GM23338 (cell line): ENCODE measurements around the gene ARHGEF2. TPM values are rescaled to one million over a fixed set of nuclear protein-coding genes. Genes with fewer than 3 reads are reported as not detected.

Source experiments
- ATAC-seq: fragments of 200-7000 bp; cut with Tn5 transposase; 3 replicates; pipeline ENCODE4 v1.9.1; 2020
- DNase-seq: peaks from one replicate; pipeline ENCODE4 v3.0.0-alpha.2; 2015; ENCODE audit warnings: low spot score
- H2AFZ ChIP-seq: fragments of 200-600 bp; sonication (generic); 2 replicates; pipeline ENCODE4 v1.8.0; 2016; ENCODE audit warnings: antibody characterized with exemption, mild to moderate bottlenecking, moderate library complexity
- H3F3A ChIP-seq: fragments of 200-600 bp; sonication (generic); replicated peaks from 2 replicates; pipeline ENCODE4 v1.8.0; 2017; ENCODE audit warnings: antibody characterized with exemption, mixed run types, low read depth
- H3K27ac ChIP-seq: fragments of 200-600 bp; sonication (generic); 2 replicates; pipeline ENCODE4 v1.6.1; 2016; ENCODE audit warnings: low read depth
- H3K27me3 ChIP-seq: fragments of 200-600 bp; sonication (generic); 2 replicates; pipeline ENCODE4 v1.8.0; 2016; ENCODE audit warnings: mild to moderate bottlenecking, mixed run types, moderate library complexity; ENCODE audit not compliant: insufficient read depth
- H3K36me3 ChIP-seq: fragments of 200-600 bp; sonication (generic); 2 replicates; pipeline ENCODE4 v1.8.0; 2016; ENCODE audit warnings: mild to moderate bottlenecking; ENCODE audit not compliant: insufficient read depth
- H3K4me1 ChIP-seq: fragments of 200-600 bp; sonication (generic); 2 replicates; pipeline ENCODE4 v1.8.0; 2016; ENCODE audit warnings: mild to moderate bottlenecking, moderate library complexity; ENCODE audit not compliant: insufficient read depth
- H3K4me2 ChIP-seq: fragments of 200-600 bp; sonication (generic); 2 replicates; pipeline ENCODE4 v1.7.1; 2017; ENCODE audit warnings: mixed run types
- H3K4me3 ChIP-seq: fragments of 200-600 bp; sonication (generic); 2 replicates; pipeline ENCODE4 v1.6.1; 2016; ENCODE audit warnings: mixed run types
- H3K79me2 ChIP-seq: fragments of 200-600 bp; sonication (generic); replicated peaks from 2 replicates; pipeline ENCODE4 v1.8.0; 2017; ENCODE audit warnings: mild to moderate bottlenecking; ENCODE audit not compliant: insufficient read depth
- H3K9me2 ChIP-seq: fragments of 200-600 bp; sonication (generic); 2 replicates; pipeline ENCODE4 v1.8.0; 2017; ENCODE audit not compliant: insufficient read depth
- H4K20me1 ChIP-seq: fragments of 200-600 bp; sonication (generic); replicated peaks from 2 replicates; pipeline ENCODE4 v1.8.0; 2017; ENCODE audit warnings: mild to moderate bottlenecking; ENCODE audit not compliant: insufficient read depth
- H3K27ac Mint-ChIP-seq: 2 replicates; pipeline ENCODE4 v1.8.0; 2020; ENCODE audit warnings: inconsistent platforms, mild to moderate bottlenecking, moderate library complexity, mixed read lengths
- H3K27me3 Mint-ChIP-seq: 3 replicates; pipeline ENCODE4 v1.8.0; 2022; ENCODE audit warnings: low read depth, mild to moderate bottlenecking, moderate library complexity, mixed read lengths, inconsistent platforms; ENCODE audit not compliant: insufficient read depth, poor library complexity
- H3K36me3 Mint-ChIP-seq: 3 replicates; pipeline ENCODE4 v1.8.0; 2021; ENCODE audit warnings: low read depth, mild to moderate bottlenecking, inconsistent platforms, moderate library complexity, mixed read lengths
- H3K4me1 Mint-ChIP-seq: 3 replicates; pipeline ENCODE4 v1.8.0; 2020; ENCODE audit warnings: mild to moderate bottlenecking, inconsistent platforms, mixed read lengths
- H3K4me3 Mint-ChIP-seq: 3 replicates; pipeline ENCODE4 v1.8.0; 2021; ENCODE audit warnings: moderate library complexity, mild to moderate bottlenecking, inconsistent platforms, mixed read lengths
- H3K9me3 Mint-ChIP-seq: 3 replicates; pipeline ENCODE4 v1.8.0; 2020; ENCODE audit warnings: moderate library complexity, mild to moderate bottlenecking, inconsistent platforms, mixed read lengths
- EZH2 ChIP-seq: fragments of 200-600 bp; sonication (generic); IDR thresholded peaks from one replicate; pipeline ENCODE4 v1.8.0; 2017; ENCODE audit warnings: antibody characterized with exemption, mild to moderate bottlenecking, low read depth; ENCODE audit not compliant: unreplicated experiment
- NANOG ChIP-seq: IDR thresholded peaks from 2 replicates; pipeline ENCODE4 v1.6.1; 2016; ENCODE audit warnings: antibody characterized with exemption, borderline replicate concordance
- POLR2AphosphoS5 ChIP-seq: IDR thresholded peaks from 2 replicates; pipeline ENCODE4 v1.6.1; 2016; ENCODE audit warnings: antibody characterized with exemption, low read depth
- ZNF114 ChIP-seq: fragments of 250-450 bp; sonication (Bioruptor Pico); IDR thresholded peaks from 2 replicates; pipeline ENCODE4 v1.5.0; 2020; ENCODE audit warnings: mild to moderate bottlenecking, moderate library complexity
- polyA plus RNA-seq: library from polyadenylated mRNA; unstranded; fragments of >200 nt; fragmentation: Nextera tagmentation; extraction: Ambion mirVana; gene quantifications from 2 replicates; pipeline ENCODE4 v1.2.1, GENCODE V29; 2016
- total RNA-seq: library from RNA; depleted of rRNA; stranded (reverse); fragments of >200 nt; shearing (Covaris generic); gene quantifications from 2 replicates; pipeline ENCODE4 v1.2.3, GENCODE V29; 2014
- TF ChIP-seq, protein P1 (sequence below): IDR thresholded peaks from 2 replicates; pipeline ENCODE4 v1.6.1; 2016; ENCODE audit warnings: antibody characterized with exemption
- TF ChIP-seq, protein P2 (sequence below), 2 experiments: fragments of 200-600 bp in 1 of 2; sonication (generic) in 1 of 2; conservative IDR thresholded peaks; 2 replicates each; pipeline versions ENCODE4 v1.5.1 to v1.6.1; 2016 to 2017; ENCODE audit warnings: antibody characterized with exemption in 2 of 2, low read depth in 2 of 2, mild to moderate bottlenecking in 2 of 2, moderate library complexity in 1 of 2
- TF ChIP-seq, protein P3 (sequence below): IDR thresholded peaks from one replicate; pipeline ENCODE4 v1.6.1; 2018; ENCODE audit warnings: antibody characterized with exemption; ENCODE audit not compliant: unreplicated experiment

ARHGEF2 gene
- total and polyA plus RNA-seq, 2 experiments from 2014 or later, result 23.0 to 87.6 TPM

DNA sequence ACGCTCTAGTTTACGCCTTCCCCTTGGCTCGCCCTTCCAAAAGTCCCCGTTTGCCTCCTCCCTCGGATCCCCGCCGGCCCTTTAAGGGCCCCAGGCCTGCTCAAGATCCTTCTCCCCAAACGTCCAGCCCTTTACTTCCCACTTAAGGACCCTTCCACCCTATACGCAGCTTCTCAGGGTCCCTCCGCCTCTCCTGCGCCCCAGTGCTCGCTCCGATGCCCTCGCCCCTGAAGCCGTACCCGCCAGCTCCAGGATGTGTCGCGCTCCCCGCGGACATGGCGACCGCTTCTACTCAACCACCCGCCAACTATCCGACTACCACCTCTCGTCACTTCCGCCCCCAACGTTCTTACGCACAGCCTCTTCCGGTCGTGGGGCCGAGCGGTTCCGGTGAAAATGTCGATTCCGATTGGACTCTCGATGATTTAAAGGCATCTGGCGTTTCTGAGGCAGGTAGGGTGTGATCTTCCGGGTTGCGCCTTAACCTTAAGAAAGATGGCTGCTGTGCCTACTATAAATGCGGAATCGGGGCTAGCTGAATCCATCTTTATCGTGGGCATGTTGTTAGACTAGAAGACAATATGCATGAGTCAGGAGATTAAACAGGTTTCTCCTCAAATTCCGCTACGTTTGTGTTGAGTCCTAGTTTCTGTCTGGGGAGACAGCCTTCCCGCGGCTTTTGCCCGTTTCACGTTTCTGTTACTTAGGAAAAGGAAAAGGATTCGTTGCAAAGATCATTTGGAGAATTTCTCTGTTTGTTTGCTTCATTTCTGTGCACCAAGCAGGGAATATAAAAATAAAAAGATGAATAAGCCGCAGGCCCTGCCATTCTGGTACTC, 44.0 kb downstream of the ARHGEF2 start, which contains the start of gene KHDC4 (continued):
- TF ChIP-seq, protein P1, sequence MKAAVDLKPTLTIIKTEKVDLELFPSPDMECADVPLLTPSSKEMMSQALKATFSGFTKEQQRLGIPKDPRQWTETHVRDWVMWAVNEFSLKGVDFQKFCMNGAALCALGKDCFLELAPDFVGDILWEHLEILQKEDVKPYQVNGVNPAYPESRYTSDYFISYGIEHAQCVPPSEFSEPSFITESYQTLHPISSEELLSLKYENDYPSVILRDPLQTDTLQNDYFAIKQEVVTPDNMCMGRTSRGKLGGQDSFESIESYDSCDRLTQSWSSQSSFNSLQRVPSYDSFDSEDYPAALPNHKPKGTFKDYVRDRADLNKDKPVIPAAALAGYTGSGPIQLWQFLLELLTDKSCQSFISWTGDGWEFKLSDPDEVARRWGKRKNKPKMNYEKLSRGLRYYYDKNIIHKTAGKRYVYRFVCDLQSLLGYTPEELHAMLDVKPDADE, result peak; percentile 97
- TF ChIP-seq, protein P2, sequence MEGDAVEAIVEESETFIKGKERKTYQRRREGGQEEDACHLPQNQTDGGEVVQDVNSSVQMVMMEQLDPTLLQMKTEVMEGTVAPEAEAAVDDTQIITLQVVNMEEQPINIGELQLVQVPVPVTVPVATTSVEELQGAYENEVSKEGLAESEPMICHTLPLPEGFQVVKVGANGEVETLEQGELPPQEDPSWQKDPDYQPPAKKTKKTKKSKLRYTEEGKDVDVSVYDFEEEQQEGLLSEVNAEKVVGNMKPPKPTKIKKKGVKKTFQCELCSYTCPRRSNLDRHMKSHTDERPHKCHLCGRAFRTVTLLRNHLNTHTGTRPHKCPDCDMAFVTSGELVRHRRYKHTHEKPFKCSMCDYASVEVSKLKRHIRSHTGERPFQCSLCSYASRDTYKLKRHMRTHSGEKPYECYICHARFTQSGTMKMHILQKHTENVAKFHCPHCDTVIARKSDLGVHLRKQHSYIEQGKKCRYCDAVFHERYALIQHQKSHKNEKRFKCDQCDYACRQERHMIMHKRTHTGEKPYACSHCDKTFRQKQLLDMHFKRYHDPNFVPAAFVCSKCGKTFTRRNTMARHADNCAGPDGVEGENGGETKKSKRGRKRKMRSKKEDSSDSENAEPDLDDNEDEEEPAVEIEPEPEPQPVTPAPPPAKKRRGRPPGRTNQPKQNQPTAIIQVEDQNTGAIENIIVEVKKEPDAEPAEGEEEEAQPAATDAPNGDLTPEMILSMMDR (conservative IDR thresholded peaks at IDR 0.05; ENCODE audit: low read depth in 2 of 2), result 0 out of 4 replicates have a peak, but pooled peaks of 1 of the 2 experiments have one; percentile 5
- TF ChIP-seq NANOG, result no peak
- peak; percentile 99 for TF ChIP-seq POLR2AphosphoS5
- TF ChIP-seq, protein P3, sequence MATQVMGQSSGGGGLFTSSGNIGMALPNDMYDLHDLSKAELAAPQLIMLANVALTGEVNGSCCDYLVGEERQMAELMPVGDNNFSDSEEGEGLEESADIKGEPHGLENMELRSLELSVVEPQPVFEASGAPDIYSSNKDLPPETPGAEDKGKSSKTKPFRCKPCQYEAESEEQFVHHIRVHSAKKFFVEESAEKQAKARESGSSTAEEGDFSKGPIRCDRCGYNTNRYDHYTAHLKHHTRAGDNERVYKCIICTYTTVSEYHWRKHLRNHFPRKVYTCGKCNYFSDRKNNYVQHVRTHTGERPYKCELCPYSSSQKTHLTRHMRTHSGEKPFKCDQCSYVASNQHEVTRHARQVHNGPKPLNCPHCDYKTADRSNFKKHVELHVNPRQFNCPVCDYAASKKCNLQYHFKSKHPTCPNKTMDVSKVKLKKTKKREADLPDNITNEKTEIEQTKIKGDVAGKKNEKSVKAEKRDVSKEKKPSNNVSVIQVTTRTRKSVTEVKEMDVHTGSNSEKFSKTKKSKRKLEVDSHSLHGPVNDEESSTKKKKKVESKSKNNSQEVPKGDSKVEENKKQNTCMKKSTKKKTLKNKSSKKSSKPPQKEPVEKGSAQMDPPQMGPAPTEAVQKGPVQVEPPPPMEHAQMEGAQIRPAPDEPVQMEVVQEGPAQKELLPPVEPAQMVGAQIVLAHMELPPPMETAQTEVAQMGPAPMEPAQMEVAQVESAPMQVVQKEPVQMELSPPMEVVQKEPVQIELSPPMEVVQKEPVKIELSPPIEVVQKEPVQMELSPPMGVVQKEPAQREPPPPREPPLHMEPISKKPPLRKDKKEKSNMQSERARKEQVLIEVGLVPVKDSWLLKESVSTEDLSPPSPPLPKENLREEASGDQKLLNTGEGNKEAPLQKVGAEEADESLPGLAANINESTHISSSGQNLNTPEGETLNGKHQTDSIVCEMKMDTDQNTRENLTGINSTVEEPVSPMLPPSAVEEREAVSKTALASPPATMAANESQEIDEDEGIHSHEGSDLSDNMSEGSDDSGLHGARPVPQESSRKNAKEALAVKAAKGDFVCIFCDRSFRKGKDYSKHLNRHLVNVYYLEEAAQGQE, result no peak

DNA sequence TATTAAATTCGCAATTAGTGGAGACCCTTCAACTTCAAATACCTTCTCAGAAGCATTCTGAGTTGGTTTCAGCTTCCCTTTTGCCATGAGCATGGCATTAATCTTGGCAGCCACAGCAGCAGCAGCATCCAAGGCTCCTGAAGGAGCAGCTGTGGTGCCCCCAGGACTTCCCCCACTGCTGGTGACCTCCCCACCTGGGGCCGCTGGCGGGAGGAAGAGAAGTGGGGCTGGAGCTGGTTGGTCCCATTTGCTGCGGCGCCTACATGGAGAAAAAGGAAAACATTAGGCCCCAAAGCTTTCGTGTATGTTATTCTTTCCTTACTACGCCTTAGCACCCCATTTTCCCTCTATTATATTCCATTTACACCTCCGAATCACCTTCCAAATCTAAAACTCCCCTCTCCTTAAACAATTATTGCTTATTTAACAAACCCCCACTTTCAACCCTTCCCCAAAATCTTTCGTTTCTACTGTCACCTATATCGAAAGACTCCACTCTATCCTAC, 44.7 kb downstream of the ARHGEF2 start:
- no peaks in the 10 kb centered on the region for H3K27me3 ChIP-seq
- H3K36me3 ChIP-seq, result peaks cover 44% of the 10 kb centered on the region
- Mint-ChIP-seq H3K9me3 (no peaks in the 10 kb centered on the region), H3K36me3 (peaks cover 10% of the 10 kb centered on the region), H3K4me1 (peaks cover 12% of the 10 kb centered on the region; the same call in 2 of the 3 replicates), H3K4me3 (no peak overlapping the region), H3K27me3 (peaks cover 6% of the 10 kb centered on the region), H3K27ac (no peak overlapping the region)
- H2AFZ ChIP-seq, result no peak overlapping the region
- peak overlapping the region; percentile 81 for H3K4me3 ChIP-seq
- no peaks in the 10 kb centered on the region for H3K9me2 ChIP-seq
- peaks cover 55% of the 10 kb centered on the region for H3K79me2 ChIP-seq
- peak overlapping the region; percentile 94 for H3K4me2 ChIP-seq
- peaks cover 16% of the 10 kb centered on the region for H3K4me1 ChIP-seq
- ATAC-seq (peak; percentile 18), DNase-seq (no peak)
- H3K27ac ChIP-seq, result peak overlapping the region; percentile 82
- H3F3A ChIP-seq, result peaks cover 13% of the 10 kb centered on the region
- H4K20me1 ChIP-seq, result peaks cover 42% of the 10 kb centered on the region
- TF ChIP-seq, protein P2 (conservative IDR thresholded peaks at IDR 0.05; ENCODE audit: low read depth in 2 of 2), result no peak
- TF ChIP-seq ZNF114 (CRISPR knock-in tag), result no peak
- TF ChIP-seq, protein P3, result no peak
- TF ChIP-seq EZH2, result no peak
- TF ChIP-seq NANOG, result no peak
